CD1c-positive myeloid dendritic cell (primary cell): ENCODE results near the gene TOLLIP.

Experiments used
- DNase-seq: peaks from one replicate; pipeline ENCODE4 v3.0.0-alpha.2; 2016; ENCODE audit errors: extremely low spot score

Gene TOLLIP

GRCh38 chr11:1298695-1299492, 10.5 kb downstream of the TOLLIP start:
- DNase-seq: peak; percentile 76

GRCh38 chr11:1297576-1298473, 11.6 kb downstream of the TOLLIP start:
- no peak for DNase-seq

DNA sequence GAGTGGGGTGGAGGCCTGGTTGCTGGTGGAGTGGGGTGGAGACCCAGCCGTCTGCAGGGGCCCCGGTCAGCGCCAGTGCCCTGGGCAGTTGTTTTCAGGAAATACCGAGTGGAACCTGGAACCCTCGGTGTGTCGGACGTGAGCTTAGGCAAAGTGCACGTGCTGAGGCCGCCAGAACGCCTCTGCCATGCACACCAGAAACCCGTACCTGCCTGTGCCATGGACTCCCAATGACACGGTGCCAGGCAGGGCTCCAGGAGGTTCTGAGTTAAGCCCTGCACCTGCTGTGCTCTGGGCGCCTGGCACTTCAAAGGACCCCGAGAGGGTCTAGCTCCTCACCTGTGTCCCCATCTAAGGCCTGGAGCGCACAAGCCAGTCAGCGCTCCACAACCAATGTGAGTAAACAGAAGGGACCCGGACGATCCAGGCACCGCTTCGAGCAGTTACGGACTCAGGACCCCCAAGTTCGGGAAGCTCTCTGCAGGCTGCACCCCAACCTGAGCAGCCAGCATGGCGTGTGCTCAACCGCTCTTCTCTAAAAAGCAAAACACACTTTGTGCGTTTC, 12.3 kb downstream of the TOLLIP start:
- no peak for DNase-seq

GRCh38 chr11:1296287-1296686, 13.1 kb downstream of the TOLLIP start:
- no peak for DNase-seq

GRCh38 chr11:1295591-1295990, 13.8 kb downstream of the TOLLIP start:
- no peak for DNase-seq

- DNase-seq: no peak
Observed at GRCh38 chr11:1295086-1295485, 14.3 kb downstream of the TOLLIP start.

GRCh38 chr11:1293619-1294015, 15.8 kb downstream of the TOLLIP start:
- peak; percentile 12 for DNase-seq

DNA sequence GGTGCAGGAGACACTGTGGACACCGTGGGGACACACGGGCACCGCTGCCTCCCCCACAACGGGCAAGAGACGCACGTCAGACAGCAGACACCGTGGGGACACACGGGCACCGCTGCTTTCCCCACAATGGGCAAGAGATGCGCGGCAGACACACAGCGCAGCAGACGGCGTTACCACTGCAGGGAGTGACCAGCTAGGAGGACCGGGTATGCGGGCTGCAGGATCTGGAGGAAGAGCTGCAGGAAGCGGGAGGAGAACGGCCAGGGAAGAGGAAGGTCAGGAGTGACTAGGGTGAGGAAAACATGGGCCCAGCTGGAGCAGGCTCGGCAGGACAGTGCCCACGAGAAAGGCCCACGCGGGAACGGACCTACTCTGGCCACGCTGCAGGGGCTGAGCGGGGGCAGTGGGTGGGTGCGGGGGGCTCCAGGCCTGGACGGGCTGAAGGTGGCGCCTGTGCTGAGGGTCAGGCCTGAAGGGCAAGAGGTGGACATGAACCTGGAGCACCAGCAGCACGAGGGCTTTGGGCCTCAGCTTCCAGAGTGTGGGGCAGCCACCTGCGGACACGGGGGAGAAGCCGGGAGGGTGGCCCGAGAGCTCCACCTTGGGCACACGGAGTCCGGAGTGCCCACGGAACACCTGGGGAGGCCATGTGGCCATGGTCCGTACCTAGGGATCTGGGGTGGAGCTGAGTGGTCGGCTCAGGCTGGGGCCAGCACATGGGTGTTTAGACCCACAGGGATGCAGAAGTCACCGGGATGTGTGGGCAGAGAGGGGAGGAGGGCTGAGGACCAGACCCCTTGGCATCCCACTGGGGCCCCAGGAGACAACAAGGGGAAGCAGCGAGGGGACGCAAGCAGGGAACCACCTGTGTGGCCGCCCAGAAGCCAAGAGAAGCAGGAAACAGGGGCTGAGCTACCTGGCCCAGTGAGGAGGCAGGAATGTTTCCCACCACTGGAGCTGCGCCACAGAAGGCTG, 16.5 kb downstream of the TOLLIP start:
- DNase-seq: no peak

DNA sequence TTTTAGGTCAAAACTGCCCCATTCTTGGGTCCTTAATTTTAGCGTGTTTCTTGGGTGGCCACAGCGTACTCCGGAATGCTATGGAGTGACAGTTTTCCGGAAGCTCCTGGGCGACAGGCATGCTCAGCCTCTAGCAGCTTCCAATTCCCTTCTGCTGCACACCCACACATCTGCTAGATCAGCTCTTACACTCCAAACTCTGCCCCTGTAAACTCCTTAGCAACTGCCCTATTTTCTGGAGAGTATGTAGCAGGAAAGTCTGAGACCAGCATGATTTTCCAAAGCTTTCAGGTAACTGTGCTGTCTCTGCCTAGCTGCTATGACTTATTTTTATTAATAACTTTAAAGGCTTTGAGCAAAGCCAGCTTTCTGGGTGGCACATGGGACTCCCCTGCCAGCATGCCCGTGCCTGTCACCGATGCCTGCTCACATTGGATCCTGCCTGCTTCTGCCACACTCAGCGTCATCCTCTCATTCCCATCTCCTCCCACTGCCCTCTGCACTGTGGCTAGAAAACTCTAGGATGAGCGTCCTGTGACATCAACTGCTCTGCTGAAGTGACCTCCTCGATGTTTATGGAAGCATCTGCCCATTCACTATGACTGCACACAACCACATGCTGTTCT, 17.3 kb downstream of the TOLLIP start:
- DNase-seq: no peak

- no peak for DNase-seq
Observed at GRCh38 chr11:1291295-1292017, 18.0 kb downstream of the TOLLIP start.

GRCh38 chr11:1290052-1291040, 19.1 kb downstream of the TOLLIP start:
- no peak for DNase-seq

DNA sequence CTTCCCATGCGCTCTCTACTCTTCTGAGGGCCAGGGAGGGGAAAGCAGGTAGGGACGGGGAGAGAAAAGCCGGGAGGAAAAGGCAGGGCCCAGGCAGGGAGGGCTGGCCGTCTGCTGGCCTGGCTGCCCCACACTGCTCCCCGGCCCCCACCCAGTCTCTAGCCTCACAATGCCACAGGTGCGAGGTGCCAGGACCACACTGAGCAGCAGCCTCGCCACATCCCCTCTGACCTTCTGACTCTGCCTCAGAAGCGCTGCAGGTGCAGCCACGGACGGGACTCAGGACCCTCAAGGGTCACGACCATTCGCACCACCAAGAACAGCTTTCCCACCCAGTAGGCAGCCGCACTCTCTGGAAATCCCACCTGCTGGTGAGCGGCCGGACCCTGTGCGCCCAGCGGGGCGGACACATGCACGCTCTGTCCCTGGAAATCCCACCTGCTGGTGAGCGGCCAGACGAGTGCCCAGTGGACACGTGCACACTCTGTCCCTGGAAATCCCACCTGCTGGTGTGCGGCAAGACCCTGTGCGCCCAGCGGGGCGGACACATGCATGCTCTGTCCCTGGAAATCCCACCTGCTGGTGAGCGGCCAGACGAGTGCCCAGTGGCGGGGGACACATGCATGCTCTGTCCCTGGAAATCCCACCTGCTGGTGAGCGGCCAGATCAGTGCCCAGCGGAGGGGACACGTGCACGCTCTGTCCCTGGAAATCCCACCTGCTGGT, 20.1 kb downstream of the TOLLIP start:
- no peak for DNase-seq

DNA sequence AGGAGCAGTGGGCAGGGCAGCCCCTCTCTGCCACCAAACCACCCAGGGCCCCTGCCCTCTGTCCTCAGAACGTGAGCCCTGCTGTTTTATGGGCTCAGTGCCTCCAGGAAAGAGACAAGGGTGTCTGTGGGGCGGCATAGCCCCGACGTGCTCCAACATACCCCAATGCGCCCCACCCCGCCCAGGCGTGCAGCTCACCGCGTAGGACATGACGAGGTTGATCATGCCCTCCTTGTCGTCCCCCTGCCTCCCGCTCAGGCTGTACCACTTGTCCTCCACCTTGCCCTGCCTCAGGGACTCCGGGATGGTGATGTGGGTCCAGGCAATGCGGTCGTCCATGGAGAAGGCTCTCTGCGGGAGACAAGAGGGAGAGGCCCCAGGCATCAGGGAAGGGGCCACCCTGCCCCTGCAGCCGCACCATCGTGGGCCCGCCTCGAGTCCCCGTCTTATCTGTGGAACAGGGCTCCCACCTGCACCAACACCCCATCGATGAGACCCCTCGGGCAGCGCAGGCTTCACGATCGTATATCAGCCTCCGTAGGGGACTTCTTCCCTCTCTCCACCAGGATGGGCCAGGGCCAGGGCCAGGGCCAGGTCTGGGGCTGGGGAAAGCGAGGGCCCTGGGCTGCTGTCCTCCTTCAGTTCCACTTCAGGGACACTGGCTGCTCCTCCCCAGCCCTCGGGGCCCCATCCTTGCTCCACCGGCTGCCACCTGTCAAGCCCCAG, 20.8 kb downstream of the TOLLIP start:
- DNase-seq: no peak

GRCh38 chr11:1287928-1288327, 21.5 kb downstream of the TOLLIP start:
- DNase-seq: no peak

GRCh38 chr11:1285876-1286275, 23.6 kb downstream of the TOLLIP start:
- no peak for DNase-seq

DNA sequence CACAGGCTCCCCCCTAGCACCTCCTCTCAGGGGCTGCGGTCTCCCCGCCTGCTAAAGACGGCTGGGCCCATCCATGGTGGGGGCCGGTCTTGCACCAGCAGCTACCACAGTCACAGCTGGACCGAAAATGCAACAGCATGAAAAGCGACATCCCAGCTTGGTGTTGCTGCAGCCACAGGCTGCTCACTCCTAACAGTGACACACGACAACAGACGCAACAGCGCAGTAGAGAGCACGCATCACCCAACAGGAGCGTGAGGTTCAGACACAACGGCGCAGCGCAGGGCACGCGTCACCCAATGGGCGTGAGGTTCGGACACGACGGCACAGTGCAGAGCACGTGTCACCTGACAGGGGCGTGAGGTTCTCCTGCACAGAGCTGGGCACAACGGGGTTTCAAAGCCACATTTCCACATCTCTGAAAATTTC, 24.1 kb downstream of the TOLLIP start:
- no peak for DNase-seq

GRCh38 chr11:1283906-1284305, 25.5 kb downstream of the TOLLIP start:
- no peak for DNase-seq

DNA sequence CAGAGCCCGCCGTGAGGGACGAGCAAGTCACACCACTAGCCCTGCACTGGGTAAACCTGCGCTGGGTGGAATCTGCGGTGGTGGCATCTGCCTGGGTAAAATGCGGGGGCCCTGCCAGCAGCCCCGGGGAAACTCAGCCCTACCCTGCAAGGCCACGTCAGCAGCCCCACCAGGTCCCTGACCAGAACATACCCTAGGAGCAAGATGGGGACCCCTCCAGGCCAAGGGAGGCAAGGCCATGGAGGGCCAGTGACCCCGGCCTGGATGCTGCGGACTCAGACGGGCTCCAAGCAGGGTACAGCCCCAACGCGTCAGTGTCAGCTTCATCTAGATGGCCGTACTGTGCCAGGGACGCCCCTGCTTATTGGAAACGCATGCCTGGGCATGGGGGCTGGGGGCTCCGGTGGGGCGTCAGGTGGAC, 26.3 kb downstream of the TOLLIP start:
- no peak for DNase-seq
